GM21367 (cell line): ENCODE results near the gene POLR1G.

ENCODE experiments used
- ATAC-seq: cut with Tn5 transposase; IDR thresholded peaks from one replicate; pipeline ENCODE4 v1.9.1; 2021; ENCODE audit not compliant: unreplicated experiment

Gene POLR1G

GRCh38 chr19:45443462-45444317 is 37.2 kb downstream of the POLR1G start:
- no peak for ATAC-seq

GRCh38 chr19:45444318-45445041 is 38.0 kb downstream of the POLR1G start:
- ATAC-seq = peak; percentile 41

DNA sequence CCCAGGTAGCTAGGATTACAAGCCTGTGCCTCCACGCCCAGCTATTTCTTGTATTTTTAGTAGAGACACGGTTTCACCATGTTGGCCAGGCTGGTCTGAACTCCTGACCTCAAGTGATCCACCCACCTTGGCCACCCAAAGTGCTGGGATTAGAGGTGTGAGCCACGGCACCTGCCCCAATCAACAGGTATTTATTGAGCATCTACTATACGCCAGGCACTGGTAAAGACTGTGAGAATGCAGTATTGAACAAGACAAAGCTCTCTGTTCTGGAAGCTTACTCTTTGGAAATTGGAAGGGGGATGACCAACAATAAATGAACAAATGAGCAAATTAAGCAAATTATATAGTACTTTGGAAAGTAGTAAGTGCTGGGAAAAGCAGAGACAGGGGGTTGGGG is 38.7 kb downstream of the POLR1G start:
- no peak for ATAC-seq

DNA sequence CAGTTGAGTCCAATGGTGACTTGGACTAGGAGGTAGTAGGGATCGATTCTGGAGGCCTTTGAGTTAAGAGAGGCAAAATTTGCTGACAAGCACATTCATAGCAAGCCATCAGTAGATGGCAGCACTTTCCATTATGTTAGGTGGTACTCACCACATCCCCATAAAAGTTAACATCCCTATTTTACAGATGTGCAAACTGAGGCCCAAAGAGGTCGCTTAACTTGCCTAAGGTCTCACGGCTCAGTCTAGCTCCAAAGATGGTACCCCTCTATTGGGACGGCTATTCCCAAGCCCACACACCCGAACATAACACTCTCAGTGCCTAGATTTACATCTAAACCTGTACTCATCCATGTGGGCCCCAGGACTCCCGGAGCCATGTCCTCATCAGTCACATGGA is 39.9 kb downstream of the POLR1G start:
- no peak for ATAC-seq

GRCh38 chr19:45446944-45447343 is 40.5 kb downstream of the POLR1G start:
- ATAC-seq = no peak

DNA sequence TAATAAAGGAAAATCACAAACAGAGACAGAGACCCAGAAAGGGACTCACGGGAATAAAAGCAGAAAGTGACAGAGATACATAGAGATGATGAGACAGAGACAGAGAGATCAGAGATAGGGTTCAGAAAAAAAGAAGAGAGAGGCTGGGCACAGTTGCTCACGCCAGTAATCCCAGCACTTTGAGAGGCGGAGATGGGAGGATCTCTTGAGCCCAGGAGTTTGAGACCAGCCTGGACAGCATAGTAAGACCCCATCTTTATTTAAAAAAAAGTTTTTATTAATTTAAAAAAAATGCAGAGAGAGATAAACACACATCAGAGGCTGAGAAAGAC is 41.9 kb downstream of the POLR1G start:
- no peak for ATAC-seq

- no peak for ATAC-seq
Observed at GRCh38 chr19:45448887-45449299, 42.4 kb downstream of the POLR1G start.

- no peak for ATAC-seq
Observed at GRCh38 chr19:45450012-45450333, 43.5 kb downstream of the POLR1G start.

DNA sequence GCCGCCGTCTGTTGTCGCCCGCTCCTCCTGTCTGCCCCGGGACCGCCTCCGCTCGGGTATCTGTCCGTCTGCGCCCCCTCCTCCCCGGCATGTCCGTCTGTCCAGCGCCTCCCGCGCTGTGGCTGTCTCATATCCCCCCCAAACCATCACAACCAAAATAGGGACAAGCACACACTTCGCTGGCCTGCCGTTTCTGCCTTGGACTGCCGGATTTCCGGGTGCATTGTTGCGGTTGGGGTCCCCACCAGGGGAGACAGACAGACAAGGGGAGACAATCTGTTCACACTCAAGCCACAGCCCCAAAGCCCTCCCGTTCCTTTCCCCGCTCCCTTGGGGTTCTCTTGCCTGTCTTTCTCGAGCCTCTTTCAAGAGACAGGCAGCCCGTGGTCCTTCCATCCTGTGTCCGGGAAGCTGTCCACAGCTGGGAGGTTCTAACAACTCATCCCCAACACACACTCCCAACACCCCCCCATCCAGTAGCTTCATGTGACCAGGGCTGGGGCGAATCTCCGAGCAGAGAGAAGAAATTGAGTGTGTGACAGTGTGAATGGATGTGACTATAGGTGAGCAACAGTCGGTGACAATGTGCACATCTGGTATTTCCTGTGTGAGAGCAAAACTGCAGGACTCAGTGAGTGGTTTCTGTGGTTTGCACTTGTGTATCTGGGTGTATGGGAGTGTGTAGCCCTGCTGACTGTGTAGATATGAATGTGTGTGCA is 44.8 kb downstream of the POLR1G start:
- no peak for ATAC-seq

DNA sequence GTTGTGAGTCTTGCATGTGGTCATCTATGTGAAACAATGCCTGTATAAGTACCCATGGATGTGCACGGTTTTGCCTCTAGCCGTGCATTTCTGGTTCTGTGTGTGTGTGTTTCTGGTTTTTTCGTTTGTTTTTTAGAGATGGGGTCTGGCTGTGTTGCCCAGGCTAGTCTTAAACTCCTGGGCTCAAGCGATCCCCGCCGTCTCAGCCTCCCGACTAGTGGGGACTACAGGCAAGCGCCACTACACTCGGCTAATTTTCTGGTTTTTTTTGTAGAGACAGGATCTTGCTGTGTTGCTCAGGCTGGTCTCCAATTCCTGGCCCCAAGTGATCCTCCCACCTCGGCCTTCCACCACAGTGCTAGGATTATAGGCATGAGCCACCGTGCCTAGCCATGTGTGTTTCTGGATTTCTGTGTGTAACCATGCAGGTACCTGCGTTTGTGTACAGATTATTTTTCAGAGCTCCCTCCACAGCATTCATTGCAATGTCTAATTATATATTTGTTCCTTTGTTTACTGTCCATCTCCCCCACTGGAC is 45.5 kb downstream of the POLR1G start:
- ATAC-seq = no peak

GRCh38 chr19:45455707-45456499 is 49.5 kb downstream of the POLR1G start:
- ATAC-seq = no peak

- ATAC-seq = no peak
Observed at GRCh38 chr19:45456500-45456815, 50.0 kb downstream of the POLR1G start.

- ATAC-seq = no peak
Observed at GRCh38 chr19:45457776-45458175, 51.3 kb downstream of the POLR1G start.
